Fibroblast of pulmonary artery (primary cell): ENCODE data around the gene ESR2.
A peak's percentile ranks its signal among the peaks of the same experiment; 100 is the strongest.

Experiments
- DNase-seq: peaks from one replicate; pipeline ENCODE4 v3.0.0-alpha.2; 2010; ENCODE audit warnings: low read depth
- H3K4me3 ChIP-seq: replicated peaks from 2 replicates; pipeline ENCODE4 v1.5.1; 2011; ENCODE audit warnings: low read depth, mild to moderate bottlenecking, control low read depth, low read length, moderate library complexity
- TF ChIP-seq, protein P1 (sequence below): IDR thresholded peaks from 2 replicates; pipeline ENCODE4 v1.5.1; 2011; ENCODE audit warnings: mild to moderate bottlenecking, control low read depth, low read length, inconsistent platforms; ENCODE audit errors: missing control alignments

ESR2 gene

GRCh38 chr14:64170181-64170580, 124.0 kb downstream of the ESR2 start:
- TF ChIP-seq, protein P1, sequence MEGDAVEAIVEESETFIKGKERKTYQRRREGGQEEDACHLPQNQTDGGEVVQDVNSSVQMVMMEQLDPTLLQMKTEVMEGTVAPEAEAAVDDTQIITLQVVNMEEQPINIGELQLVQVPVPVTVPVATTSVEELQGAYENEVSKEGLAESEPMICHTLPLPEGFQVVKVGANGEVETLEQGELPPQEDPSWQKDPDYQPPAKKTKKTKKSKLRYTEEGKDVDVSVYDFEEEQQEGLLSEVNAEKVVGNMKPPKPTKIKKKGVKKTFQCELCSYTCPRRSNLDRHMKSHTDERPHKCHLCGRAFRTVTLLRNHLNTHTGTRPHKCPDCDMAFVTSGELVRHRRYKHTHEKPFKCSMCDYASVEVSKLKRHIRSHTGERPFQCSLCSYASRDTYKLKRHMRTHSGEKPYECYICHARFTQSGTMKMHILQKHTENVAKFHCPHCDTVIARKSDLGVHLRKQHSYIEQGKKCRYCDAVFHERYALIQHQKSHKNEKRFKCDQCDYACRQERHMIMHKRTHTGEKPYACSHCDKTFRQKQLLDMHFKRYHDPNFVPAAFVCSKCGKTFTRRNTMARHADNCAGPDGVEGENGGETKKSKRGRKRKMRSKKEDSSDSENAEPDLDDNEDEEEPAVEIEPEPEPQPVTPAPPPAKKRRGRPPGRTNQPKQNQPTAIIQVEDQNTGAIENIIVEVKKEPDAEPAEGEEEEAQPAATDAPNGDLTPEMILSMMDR, result no peak
- H3K4me3 ChIP-seq, result no peak overlapping the region
- DNase-seq, result no peak

- TF ChIP-seq, protein P1, result no peak
- no peak for DNase-seq
- no peak overlapping the region for H3K4me3 ChIP-seq
Observed at GRCh38 chr14:64159588-64159987, 134.6 kb downstream of the ESR2 start.

DNA sequence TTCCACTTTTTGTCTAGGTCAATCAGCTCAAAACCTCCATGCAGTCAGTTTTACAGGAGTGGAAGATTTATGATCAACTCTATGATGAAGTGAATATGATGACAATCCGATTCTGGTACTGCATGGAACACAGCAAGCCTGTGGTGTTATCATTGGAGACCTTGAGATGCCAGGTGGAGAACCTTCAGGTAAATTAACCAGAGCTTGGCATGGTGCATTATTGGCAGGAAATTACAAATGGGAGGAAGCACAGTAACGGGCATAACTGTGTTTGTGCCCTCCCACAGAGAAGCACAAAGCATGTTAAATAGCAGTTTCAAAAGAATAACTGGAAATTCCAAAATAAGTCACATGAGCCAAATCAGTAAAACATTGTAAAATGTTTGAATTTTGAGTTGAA, 135.6 kb downstream of the ESR2 start:
- DNase-seq, result no peak
- H3K4me3 ChIP-seq, result no peak overlapping the region
- TF ChIP-seq, protein P1, result no peak

GRCh38 chr14:64149921-64150320, 144.2 kb downstream of the ESR2 start:
- TF ChIP-seq, protein P1, result no peak
- H3K4me3 ChIP-seq, result no peak overlapping the region

GRCh38 chr14:64147126-64147790, 146.9 kb downstream of the ESR2 start:
- no peak overlapping the region for H3K4me3 ChIP-seq
- peak; percentile 31 for DNase-seq
- TF ChIP-seq, protein P1, result no peak

More at GRCh38 chr14:64149921-64150320, 144.2 kb downstream of the ESR2 start:
- no peak for DNase-seq

DNA sequence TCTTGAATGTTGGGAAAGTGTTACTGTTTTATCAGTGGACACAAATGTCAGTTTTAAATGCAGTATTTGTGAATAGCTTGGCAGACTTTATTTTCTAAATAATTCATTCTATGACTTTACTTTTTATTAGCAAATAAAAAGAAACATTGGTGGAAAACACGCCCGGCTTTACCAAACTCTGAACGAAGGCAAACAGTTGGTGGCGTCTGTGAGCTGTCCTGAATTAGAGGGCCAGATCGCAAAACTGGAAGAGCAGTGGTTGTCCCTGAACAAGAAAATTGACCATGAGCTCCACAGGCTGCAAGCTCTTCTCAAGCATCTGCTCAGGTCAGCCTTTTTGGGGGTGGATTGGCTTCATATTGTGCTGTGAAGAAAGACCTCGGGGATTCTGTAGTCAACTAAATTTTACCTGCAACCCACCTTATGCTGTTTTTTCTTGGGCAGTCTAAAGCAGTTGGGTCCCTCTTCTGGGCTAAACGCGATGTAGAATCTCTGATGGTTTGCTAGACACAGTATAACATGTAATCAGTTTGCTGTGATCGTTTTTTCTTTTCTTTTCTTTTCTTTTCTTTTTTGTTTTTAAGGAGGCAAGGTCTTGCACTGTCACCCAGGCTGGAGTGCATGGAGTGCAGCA, 156.4 kb downstream of the ESR2 start:
- peak; percentile 29 for DNase-seq
- H3K4me3 ChIP-seq, result no peak overlapping the region
- TF ChIP-seq, protein P1, result peak; percentile 26
